HL-60 (cell line): ENCODE results near the gene CREBBP.

Experiments used
- DNase-seq, 2 experiments: peaks; one replicate each; pipeline ENCODE4 v3.0.0-alpha.2; 2010 to 2020; ENCODE audit warnings: low read depth in 1 of 2, low spot score in 1 of 2
- H3K27ac ChIP-seq: fragments of 250-450 bp; sonication (Bioruptor Pico); replicated peaks from 2 replicates; pipeline ENCODE4 v1.5.1; 2020; ENCODE audit warnings: mild to moderate bottlenecking, moderate library complexity
- H3K27me3 ChIP-seq: fragments of 250-450 bp; sonication (Bioruptor Pico); 2 replicates; pipeline ENCODE4 v1.5.1; 2021; ENCODE audit warnings: mild to moderate bottlenecking, moderate library complexity; ENCODE audit not compliant: insufficient read depth, poor library complexity, severe bottlenecking
- H3K4me3 ChIP-seq: replicated peaks from 2 replicates; pipeline ENCODE4 v1.5.1; 2011; ENCODE audit warnings: mild to moderate bottlenecking, control low read depth, low read length; ENCODE audit not compliant: insufficient read depth
- GABPA ChIP-seq: IDR thresholded peaks from 2 replicates; pipeline ENCODE4 v1.6.1; 2012; ENCODE audit warnings: low read depth
- POLR2AphosphoS5 ChIP-seq: IDR thresholded peaks from 2 replicates; pipeline ENCODE4 v1.6.1; 2012; ENCODE audit warnings: low read depth
- SPI1 ChIP-seq: IDR thresholded peaks from 2 replicates; pipeline ENCODE4 v1.6.1; 2012; ENCODE audit warnings: low read depth, mild to moderate bottlenecking, borderline replicate concordance
- TF ChIP-seq, protein P1 (sequence below): IDR thresholded peaks from 2 replicates; pipeline ENCODE4 v1.6.1; 2012; ENCODE audit warnings: low read depth; ENCODE audit not compliant: insufficient replicate concordance
- TF ChIP-seq, protein P2 (sequence below): IDR thresholded peaks from one replicate; pipeline ENCODE4 v1.5.1; 2011; ENCODE audit warnings: low read length, control low read depth, inconsistent platforms; ENCODE audit not compliant: insufficient read depth

CREBBP gene

DNA sequence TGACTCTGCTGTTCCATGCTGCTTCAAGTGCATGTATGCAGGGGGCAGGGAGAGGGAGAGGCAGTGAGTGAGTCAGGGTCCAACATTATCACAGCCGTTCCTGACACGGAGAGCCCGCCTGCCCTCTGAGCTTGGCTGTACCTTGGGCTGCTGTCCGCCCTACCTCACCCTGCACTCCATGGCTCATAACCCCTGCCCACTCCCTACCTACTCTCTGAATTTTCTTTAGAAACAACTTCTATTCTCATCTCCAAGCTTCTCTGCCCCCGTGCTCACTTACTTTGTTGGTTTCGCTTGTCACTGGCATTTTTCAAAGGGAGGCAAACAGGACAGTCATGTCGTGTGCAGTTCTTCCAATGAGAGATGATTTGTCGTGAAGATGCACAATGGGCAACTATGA lies 88.8 kb downstream of the CREBBP start:
- Histone ChIP-seq H3K27ac (no peak overlapping the region), H3K4me3 (no peak overlapping the region), H3K27me3 (no peaks in the 10 kb centered on the region)
- TF ChIP-seq POLR2AphosphoS5 (no peak), SPI1 (no peak), GABPA (no peak)
- TF ChIP-seq, protein P1, sequence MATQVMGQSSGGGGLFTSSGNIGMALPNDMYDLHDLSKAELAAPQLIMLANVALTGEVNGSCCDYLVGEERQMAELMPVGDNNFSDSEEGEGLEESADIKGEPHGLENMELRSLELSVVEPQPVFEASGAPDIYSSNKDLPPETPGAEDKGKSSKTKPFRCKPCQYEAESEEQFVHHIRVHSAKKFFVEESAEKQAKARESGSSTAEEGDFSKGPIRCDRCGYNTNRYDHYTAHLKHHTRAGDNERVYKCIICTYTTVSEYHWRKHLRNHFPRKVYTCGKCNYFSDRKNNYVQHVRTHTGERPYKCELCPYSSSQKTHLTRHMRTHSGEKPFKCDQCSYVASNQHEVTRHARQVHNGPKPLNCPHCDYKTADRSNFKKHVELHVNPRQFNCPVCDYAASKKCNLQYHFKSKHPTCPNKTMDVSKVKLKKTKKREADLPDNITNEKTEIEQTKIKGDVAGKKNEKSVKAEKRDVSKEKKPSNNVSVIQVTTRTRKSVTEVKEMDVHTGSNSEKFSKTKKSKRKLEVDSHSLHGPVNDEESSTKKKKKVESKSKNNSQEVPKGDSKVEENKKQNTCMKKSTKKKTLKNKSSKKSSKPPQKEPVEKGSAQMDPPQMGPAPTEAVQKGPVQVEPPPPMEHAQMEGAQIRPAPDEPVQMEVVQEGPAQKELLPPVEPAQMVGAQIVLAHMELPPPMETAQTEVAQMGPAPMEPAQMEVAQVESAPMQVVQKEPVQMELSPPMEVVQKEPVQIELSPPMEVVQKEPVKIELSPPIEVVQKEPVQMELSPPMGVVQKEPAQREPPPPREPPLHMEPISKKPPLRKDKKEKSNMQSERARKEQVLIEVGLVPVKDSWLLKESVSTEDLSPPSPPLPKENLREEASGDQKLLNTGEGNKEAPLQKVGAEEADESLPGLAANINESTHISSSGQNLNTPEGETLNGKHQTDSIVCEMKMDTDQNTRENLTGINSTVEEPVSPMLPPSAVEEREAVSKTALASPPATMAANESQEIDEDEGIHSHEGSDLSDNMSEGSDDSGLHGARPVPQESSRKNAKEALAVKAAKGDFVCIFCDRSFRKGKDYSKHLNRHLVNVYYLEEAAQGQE: no peak
- TF ChIP-seq, protein P2, sequence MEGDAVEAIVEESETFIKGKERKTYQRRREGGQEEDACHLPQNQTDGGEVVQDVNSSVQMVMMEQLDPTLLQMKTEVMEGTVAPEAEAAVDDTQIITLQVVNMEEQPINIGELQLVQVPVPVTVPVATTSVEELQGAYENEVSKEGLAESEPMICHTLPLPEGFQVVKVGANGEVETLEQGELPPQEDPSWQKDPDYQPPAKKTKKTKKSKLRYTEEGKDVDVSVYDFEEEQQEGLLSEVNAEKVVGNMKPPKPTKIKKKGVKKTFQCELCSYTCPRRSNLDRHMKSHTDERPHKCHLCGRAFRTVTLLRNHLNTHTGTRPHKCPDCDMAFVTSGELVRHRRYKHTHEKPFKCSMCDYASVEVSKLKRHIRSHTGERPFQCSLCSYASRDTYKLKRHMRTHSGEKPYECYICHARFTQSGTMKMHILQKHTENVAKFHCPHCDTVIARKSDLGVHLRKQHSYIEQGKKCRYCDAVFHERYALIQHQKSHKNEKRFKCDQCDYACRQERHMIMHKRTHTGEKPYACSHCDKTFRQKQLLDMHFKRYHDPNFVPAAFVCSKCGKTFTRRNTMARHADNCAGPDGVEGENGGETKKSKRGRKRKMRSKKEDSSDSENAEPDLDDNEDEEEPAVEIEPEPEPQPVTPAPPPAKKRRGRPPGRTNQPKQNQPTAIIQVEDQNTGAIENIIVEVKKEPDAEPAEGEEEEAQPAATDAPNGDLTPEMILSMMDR: no peak
- DNase-seq: no peak

DNA sequence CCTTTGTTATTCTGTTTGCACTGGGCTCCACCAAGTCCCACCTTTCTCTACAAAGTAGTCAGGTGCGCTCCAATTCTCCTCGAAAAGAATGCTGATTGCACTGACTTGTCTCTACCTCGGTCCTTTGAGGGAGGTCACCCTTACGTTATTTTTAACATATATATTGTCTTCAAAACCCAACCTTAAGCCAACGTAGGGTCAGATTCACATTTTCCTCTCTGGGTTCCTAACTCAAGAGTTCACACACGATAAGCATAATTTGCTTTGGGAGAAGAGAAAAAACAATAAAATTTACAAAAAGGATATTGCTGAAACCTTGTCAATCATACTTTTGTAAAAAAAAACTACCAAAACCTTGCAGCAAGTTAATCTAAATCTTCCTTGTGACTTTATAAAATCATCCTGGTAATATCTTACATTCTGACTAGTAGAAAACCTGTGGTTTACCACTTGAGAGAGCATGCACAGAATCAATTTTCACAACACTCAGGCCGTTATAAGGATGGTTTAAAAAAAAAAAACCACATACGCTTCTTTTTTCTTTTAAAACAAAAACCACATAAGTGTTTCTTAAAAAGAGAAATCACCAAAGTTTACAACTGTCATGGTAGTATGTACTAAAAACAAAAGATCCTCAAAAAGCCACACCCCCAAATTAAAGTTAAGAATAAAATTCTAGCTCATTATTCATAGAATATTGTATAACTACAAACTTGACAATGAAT lies 91.0 kb downstream of the CREBBP start:
- TF ChIP-seq, protein P2: no peak
- TF ChIP-seq SPI1: no peak
- TF ChIP-seq POLR2AphosphoS5: no peak
- no peak for TF ChIP-seq GABPA
- TF ChIP-seq, protein P1: no peak
- no peak overlapping the region for H3K4me3 ChIP-seq
- DNase-seq: peak in 1 of 2 experiments; percentile 22
- H3K27ac ChIP-seq: peak overlapping the region; percentile 45
- no peaks in the 10 kb centered on the region for H3K27me3 ChIP-seq

DNA sequence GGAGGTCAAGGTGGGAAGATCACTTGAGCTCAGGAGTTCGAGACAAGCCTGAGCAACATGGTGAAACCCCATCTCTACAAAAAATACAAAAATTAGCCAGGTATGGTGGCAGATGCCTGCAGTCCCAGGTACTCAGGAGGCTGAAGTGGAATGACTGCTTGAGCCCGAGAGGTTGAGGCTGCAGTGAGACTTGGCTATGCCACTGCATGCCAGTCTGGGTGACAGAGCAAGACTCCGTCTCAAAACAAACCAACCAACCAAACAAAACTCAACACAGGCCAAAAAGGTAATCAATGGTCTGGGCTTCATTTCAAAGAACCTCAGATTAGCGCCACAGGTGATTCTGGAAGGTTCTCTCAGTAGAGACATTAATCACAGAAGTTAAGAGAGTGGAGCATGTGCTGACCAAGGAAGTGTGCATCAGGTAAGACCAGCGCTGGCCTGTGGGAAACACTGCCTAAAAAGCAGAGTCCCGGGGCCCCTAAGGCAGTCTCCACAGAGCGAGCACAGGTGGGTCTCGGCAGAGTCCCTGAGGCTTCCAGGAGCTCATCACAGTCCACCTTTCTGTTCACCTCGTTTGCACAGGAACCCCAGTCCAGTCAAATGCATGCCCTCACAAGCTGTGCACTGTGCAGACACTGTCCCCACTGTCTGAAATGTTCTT lies 91.7 kb downstream of the CREBBP start:
- Histone ChIP-seq H3K27ac (no peak overlapping the region), H3K27me3 (no peaks in the 10 kb centered on the region), H3K4me3 (no peak overlapping the region)
- no peak for DNase-seq
- TF ChIP-seq SPI1: no peak
- TF ChIP-seq, protein P1: no peak
- TF ChIP-seq, protein P2: no peak
- no peak for TF ChIP-seq POLR2AphosphoS5
- TF ChIP-seq GABPA: no peak
